HG02981 (cell line): Measurements from ENCODE around the gene DOCK4.
"Not testable (repeated sequence)": the region's sequence is repeated elsewhere in the genome, so short reads cannot be mapped to it uniquely, and the experiment has no call there.

Source experiments
- ATAC-seq: cut with Tn5 transposase; IDR thresholded peaks from one replicate; pipeline ENCODE4 v1.9.1; 2021; ENCODE audit warnings: mild to moderate bottlenecking, moderate library complexity; ENCODE audit not compliant: unreplicated experiment

DOCK4 gene, protein sequence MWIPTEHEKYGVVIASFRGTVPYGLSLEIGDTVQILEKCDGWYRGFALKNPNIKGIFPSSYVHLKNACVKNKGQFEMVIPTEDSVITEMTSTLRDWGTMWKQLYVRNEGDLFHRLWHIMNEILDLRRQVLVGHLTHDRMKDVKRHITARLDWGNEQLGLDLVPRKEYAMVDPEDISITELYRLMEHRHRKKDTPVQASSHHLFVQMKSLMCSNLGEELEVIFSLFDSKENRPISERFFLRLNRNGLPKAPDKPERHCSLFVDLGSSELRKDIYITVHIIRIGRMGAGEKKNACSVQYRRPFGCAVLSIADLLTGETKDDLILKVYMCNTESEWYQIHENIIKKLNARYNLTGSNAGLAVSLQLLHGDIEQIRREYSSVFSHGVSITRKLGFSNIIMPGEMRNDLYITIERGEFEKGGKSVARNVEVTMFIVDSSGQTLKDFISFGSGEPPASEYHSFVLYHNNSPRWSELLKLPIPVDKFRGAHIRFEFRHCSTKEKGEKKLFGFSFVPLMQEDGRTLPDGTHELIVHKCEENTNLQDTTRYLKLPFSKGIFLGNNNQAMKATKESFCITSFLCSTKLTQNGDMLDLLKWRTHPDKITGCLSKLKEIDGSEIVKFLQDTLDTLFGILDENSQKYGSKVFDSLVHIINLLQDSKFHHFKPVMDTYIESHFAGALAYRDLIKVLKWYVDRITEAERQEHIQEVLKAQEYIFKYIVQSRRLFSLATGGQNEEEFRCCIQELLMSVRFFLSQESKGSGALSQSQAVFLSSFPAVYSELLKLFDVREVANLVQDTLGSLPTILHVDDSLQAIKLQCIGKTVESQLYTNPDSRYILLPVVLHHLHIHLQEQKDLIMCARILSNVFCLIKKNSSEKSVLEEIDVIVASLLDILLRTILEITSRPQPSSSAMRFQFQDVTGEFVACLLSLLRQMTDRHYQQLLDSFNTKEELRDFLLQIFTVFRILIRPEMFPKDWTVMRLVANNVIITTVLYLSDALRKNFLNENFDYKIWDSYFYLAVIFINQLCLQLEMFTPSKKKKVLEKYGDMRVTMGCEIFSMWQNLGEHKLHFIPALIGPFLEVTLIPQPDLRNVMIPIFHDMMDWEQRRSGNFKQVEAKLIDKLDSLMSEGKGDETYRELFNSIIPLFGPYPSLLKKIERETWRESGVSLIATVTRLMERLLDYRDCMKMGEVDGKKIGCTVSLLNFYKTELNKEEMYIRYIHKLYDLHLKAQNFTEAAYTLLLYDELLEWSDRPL (N-terminal part only)

DNA sequence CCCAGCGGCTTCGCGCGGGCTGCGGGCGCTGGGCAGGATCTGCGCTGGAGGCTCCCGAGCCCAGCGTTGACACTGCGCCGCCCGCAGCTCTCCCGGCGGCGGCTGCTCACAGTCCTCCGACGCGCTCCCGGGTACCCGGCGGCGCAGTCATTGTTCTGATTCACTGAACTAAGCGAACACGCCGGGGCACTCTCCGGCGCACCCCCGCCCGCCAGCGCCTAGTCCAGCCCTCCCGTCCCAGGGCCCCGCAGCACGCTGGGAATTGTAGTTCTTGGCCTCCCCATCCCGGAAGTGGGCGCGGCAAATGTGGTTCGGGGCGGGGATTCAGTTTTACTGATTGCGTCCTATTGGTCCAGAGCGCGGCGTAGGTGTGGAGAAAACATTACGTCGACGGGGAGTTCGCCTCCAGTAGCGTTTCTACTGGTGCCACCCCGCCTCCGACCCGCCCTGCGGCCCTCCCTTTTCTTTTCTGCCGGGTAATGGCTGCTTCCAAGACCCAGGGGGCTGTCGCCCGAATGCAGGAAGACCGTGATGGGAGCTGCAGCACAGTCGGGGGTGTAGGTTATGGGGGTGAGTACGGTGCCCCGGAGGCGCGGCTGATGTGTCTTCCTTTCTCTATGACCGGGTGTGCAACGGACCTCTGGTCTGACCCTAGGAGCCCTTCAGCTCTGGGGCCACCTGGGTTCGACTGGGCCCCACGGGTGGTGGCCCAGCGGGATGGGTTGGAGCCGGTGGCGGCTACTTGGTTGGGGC lies at the start of gene DOCK4, which contains the start of gene ZNF277:
TSS of gene DOCK4 (minus strand) at position 162 of the 753 bp plus-strand sequence. CDS start 261 bp downstream, outside the sequence.
TSS of gene ZNF277 (plus strand) at position 458 of the 753 bp plus-strand sequence. CDS start at position 480, 22 bp downstream.
- peak; percentile 92 for ATAC-seq

DNA sequence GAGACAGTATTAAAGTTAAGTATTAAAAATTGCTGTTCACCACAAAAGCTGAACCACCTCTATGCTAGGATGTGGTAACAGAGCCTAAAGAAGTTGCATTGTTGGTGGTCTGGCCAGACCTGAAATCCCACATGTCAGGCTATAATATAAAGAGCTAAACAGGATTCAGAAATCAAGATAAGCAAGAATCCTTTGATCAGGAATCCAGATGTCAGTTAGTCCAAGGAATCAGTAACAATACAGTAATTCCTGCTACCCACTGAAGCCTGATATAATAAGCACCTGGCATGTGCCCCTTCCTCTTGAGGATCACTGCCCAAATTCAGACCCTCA lies 49.2 kb upstream of the DOCK4 start:
- ATAC-seq, result peak; percentile 64

DNA sequence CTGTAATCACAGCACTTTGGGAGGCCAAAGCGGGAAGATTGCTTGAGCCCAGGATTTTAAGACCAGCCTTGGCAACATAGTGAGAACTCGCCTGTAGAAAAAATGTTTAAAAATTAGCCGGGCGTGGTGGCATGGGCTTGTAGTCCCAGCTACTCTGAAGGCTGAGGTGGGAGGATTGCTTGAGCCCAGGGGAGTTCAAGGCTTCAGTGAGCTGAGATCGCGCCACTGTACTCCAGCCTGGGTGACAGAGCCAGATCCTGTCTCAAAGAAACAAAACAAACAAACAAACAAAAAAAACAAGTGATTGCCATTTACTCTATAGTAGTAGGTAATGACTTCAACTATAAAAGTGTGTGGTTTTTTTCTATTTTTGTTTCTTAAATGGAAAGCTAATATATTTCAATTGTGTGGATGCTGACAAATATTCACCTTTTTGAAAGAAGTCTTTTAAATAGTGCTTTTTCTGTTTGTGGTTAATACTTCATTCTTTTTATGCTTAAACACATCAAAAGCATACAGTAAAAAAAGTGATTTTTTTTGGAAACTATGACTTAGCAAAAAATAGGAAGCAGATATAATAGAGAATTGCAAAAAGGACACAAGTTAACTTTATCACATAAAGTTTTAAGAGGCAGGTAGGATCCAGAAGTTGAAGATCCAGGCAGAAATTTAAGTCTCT lies 48.6 kb upstream of the DOCK4 start:
- ATAC-seq, result no peak

DNA sequence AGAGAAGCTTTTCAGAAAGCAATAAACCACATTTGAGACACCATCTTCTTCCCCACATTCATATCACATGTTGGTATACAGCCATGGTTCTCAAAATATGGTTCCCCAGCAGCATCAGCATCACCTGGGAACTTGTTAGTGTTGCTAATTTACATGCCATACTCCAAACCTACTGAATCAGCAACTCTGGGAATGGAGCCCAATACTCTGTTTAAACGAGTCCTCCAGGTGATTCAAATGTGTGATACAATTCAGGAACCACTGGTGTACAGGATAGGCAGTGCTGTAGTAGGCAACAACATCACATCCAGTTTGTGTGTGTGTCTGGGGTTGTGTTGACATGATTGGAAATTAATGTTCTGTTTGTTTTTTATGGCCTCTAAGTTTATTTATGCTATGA lies 48.0 kb upstream of the DOCK4 start:
- no peak for ATAC-seq

DNA sequence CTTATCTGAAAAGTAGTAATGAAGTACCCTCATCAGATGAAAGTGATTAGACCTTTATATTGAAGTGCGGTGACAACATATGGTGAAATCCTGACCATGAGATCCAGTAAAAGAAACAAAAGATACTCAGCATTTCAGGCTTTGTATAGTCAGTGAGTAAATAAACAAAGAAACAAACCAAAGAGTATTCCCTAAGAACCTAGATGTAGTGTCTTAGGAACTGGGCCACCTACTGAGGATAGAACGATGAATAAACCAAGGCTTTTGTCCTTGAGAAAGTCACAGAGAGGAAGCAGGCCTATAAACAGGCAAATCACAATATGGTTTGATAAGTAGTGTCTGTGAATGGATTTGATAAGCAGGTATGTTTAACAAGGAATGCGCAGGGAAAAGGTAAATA lies 46.5 kb upstream of the DOCK4 start:
- ATAC-seq, result no peak

DNA sequence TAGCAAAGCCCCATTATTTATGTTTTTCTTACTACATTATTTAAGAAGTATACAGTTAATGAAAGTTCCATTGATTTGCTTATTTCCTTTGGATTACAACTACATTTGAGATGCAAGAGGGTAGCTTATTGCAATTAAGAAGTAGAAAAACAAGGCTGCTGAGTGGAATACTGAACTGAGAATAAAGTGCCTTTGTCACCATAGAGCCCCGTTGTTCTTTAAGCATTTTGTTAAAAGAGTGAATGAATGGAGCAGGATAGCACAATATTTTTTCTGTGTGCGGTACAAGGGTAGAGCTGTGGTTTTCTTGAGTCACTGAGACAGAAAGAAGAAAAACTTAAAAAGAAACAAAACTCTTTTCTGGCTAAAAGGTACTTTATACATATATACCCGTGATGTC lies 45.9 kb upstream of the DOCK4 start:
- no peak for ATAC-seq

DNA sequence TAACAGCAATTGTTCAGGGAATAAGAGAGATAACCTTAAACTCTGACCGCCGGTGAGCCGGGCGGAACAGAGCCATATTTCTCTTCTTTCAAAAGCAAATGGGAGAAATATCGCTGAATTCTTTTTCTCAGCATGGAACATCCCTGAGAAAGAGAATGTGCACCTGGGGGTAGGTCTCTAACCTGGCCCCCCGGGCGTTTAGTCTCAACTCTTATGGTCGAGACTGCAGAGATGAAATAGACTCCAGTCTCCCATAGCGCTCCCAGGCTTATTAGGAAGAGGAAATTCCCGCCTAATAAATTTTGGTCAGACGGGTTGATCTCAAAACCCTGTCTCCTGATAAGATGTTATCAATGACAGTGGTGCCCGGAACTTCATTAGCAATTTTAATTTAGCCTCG lies 43.8 kb upstream of the DOCK4 start:
- not testable (repeated sequence) for ATAC-seq

DNA sequence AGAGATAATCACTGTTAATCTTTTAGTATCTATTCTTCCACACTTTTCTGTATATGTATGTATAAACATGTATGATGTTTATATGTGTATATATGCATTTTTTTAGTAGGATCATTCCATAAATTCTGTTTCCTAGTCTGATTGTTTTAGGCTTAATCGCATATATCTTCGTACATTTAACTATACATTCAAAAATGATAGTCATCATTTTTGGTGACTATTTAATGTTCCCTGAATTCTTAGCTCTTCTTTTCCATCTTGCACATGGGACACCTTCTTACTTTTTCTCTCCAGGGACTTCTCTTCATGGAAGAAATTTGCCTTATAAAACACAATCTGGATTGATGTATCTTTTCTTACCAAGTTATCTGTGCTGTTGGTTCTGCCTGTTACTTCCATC lies 42.4 kb upstream of the DOCK4 start:
- ATAC-seq, result no peak

DNA sequence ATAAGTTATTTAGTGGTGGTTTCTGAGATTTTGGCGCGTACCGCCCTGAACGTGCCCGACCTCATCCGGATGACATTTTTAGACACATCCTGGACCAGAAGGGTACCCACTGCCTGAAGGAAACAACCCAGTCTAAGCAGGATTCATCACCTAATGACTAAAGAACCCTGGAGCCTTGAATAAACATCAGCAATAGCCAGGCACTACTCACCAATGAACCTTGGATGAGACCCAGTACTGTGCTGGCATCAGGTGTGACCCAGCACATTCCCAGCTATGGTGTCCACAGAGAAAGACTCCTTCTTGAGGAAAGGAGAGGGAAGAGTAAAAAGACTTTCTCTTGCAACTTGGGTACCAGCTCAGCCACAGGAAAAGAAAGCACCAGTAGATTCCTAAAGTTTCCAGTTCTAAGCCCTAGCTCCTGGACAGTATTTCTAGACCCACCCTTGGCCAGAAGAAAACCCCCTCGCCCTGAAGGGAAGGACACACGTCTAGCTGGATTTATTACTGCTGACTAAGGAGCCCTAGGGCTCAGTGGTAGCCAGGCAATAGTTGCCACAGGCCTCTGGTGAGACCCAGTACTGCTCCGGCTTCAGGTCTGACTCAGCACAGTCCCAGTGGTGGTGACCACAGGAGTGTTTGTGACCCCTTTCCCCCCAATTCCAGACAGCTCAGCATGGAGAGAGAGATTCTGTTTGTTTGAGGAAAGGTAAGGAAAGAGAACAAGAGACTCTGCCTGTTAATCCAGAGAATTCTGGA lies 32.8 kb upstream of the DOCK4 start:
- no peak for ATAC-seq

DNA sequence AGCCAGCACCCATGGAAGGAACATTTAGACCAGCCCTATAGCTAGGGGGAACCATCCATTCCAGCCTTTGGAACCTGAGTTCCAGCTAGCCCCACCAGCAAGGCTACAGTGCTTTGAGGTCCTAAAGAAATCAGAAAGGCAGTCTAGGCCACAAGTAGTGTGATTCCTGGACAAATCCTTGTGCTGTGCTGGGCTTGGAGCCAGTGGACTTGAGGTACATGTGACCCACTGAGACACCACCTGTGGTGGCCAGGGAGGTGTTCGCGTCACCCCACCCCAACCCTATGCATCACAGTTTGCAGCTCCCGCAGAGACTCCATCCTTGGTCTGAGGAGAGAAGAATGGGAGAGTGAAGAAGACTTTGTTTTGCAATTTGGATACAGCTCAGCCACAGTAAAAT lies 32.1 kb upstream of the DOCK4 start:
- no peak for ATAC-seq

DNA sequence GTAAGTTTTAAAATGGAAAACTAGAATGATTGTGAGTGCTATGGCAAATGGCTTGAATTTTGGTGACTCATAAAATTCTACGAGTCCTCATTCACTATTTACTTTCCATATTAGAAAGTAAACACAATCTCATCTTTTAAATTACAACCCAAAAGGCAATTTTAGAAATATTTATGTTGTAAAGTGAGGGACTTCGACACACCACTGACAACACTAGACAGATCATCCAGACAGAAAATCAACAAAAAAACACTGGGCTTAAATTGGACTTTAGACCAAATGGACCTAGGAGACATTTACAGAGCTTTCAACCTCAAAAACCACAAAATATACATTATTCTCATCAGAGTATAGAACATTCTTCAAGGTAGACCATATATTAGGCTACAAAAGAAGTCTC lies 30.4 kb upstream of the DOCK4 start:
- no peak for ATAC-seq

DNA sequence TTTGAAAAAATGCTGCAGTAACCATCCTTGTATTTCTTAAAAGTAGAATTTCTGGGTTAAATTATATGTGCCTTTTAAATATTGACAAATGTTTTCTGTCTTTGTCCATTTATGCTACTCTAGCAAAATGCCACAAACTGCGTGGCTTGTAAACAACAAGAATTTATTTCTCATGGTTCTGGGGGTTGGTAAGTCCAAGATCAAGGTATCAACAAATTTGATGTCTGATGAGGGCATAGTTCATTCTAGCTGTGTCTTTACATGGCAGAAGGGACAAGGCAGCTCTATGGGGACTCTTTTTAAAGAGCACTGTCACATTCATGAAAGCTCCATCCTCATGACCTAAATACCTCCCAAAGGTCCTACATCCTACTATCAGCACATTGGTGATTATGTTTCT lies 27.9 kb upstream of the DOCK4 start:
- no peak for ATAC-seq

DNA sequence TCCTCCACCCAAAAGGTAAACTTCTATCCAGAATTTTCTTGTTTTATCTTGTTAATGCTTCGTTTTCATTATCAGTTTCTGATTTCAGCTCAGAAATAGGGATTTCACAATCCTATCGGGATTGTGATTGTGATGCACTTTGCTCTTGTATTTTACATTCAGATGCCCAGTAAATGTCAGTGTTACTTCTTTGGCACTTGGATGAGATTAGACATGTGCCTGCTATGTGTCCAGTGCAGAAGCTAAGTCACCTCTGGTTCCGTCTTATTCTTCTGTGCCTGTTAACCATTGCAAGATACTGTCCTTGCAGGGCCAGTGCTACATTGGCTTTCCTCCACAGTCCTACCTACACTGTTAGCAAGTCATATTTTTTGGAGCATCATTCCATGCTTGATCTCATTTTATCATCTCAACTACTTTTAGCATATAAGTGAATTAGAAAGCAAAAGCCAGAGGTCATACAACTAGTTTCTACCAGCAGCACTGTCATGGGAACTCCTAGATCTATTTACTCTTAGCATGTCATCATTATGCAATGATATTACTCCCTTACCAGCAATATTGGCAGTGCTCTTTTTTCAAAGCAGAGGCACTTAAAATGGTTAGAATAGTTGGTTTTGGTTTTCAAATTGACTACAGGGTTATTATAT lies 27.0 kb upstream of the DOCK4 start:
- ATAC-seq, result no peak

DNA sequence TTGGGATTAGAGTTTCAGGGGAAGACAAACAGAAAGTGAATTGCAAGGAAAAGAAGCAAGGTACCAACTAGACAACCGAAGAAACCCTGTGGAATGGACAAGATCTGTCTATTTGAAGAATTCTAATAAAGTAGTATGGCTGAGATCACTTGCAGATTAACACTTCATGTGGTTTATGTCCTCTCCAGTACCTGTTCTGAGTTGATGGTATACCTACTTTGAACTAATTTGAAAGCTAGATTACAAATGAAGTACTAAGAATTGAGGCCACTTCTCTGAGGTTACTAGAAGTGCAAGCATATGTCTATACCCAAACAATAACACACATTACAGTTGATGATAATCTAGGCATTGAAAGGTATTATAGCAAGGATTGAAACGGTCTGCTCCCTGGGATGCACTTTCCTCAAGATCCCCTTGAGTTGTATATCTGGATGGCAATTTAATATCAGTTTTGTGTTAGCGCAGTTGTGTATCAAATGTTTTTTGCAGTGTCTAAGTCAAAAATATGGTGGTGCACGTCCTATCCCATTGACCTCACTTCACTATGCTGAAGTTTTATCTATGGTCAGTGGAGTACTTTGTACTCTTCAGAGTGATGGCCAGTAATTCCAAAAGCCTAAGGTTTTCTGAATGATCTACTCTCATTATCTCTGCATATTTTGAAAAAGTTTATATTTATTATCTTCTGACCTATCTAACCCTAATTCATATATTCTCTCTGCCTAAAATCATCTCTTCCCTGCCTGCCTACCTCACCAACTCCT lies 26.2 kb upstream of the DOCK4 start:
- no peak for ATAC-seq

DNA sequence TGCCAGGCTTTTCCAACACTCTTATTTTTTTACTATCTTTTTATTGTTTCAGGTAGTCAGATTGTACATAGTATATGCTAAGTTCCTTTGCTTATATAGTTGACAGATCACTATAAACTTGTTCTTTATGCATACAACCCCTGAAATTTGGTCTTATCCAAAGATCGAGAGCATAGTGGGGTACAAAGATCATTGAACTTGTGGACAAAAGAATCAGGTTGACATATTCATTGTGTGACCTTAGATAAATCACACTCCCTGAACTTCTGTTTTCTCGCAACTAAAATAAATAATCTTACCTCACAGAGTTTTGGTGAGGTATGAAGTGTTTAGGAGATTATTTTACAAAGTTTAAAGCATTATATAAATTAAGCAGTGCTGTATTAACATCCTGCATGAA lies 22.4 kb upstream of the DOCK4 start:
- no peak for ATAC-seq

DNA sequence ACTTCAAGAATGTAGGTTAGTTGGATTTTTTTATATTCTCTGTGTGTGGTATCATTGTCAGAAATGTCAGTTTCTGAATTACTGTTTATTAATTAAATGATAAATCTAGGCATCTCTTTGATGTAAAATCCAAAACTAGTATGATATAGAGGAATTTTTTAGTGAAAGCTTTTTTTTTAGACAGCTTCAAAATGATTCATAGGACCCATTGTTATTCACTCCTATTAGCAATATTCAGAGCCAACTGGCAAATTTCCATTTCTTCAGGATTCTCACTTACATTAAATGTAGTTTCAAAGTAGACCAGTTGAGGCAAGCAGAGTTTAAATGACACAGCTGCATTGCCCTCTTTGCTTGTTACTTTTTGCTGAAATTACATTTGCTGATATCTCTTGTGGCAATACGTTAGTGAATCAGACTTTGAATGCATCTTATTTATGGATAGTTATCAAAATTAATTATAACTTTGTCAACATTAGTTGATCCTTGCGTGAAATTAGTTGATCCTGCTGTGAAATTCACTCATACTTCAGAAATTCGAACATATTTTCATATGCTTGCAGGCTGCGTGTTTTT lies 20.6 kb upstream of the DOCK4 start:
- no peak for ATAC-seq

DNA sequence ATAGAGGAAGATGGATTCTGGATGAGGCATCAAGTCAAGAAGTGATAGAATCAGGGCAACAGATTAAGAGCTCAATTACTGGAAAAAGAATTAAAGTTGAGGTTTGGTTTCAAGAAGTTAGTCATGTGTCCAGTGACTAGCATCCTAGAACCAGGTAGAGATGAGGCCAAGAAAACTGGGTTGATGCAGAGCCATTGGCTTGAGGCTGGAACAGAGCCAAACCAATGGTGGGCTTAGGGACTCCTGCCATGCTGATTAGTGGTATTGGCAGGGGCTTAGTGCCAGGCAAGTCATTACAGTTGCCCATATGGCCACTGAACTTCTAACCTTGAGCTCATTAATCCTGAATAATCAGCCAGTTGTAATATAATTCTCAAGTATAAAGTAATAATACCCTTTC lies 18.8 kb upstream of the DOCK4 start:
- no peak for ATAC-seq

DNA sequence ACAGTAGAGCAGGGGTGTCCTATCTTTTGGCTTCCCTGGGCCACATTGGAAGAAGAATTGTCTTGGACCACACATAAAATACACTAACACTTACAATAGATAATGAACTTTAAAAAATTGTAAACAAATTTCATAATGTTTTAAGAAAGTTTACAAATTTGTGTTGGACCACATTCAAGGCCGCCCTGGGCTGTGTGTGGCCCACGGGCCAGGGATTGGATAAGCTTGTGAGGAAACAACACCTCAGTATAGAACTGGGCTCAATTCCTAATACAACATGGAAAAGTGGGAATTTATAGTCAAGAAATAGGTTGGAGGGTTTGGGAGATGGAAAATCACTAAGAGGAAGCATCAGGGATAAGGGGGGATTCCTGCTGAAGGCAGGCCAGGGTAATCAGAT lies 18.0 kb upstream of the DOCK4 start:
- ATAC-seq, result no peak
